Measurements from ENCODE around the gene JHY. TPM values are rescaled to one million over a fixed set of nuclear protein-coding genes. Genes with fewer than 3 reads are reported as not detected.
"Not testable (repeated sequence)": the region's sequence is repeated elsewhere in the genome, so short reads cannot be mapped to it uniquely, and the experiment has no call there.

JHY gene
- total and polyA plus RNA-seq, 2 of the 8 experiments (the other 6 are each of a cell fraction or from before 2014, with no cell fraction given), result 0.29 to 0.91 TPM

- H2AFZ ChIP-seq (ENCODE audit: low read length); H3K79me1 ChIP-seq (ENCODE audit: low read depth, low read length); H3K4me1 ChIP-seq (replicated peaks in 1 of 4; ENCODE audit: control insufficient read depth in 3 of 4, insufficient read depth in 4 of 4, low read length in 3 of 4); H3K27ac ChIP-seq (ENCODE audit: low read depth, low read length); H4K8ac ChIP-seq (ENCODE audit: extremely low read depth, insufficient read depth, low read length); H2BK5ac ChIP-seq (ENCODE audit: low read depth, low read length); H3K23ac ChIP-seq (ENCODE audit: insufficient read length); H4K20me1 ChIP-seq (replicated peaks in 1 of 2; ENCODE audit: control insufficient read depth in 1 of 2, insufficient read depth in 2 of 2, low read length in 2 of 2); H3K14ac ChIP-seq (ENCODE audit: insufficient read length); H3K9ac ChIP-seq (replicated peaks in 1 of 4; ENCODE audit: extremely low read depth in 1 of 4, low read depth in 3 of 4, low read length in 3 of 4); H3K18ac ChIP-seq (ENCODE audit: extremely low read depth, low read length); H4K5ac ChIP-seq (ENCODE audit: insufficient read length, low read depth, low read length); DNase-seq (ENCODE audit: low read depth in 1 of 2, low spot score in 2 of 2); H3K36me3 ChIP-seq (ENCODE audit: control insufficient read depth in 2 of 4, insufficient read depth in 4 of 4, low read length in 3 of 4); H3K27me3 ChIP-seq (replicated peaks in 1 of 4; ENCODE audit: control insufficient read depth in 3 of 4, extremely low read depth in 1 of 4, insufficient read depth in 3 of 4, low read length in 3 of 4); H4K91ac ChIP-seq (replicated peaks; ENCODE audit: insufficient read length, low read length); H2AK5ac ChIP-seq (ENCODE audit: low read depth, low read length); H2BK15ac ChIP-seq (ENCODE audit: low read length); H3K4ac ChIP-seq (replicated peaks; ENCODE audit: insufficient read length, low read depth, low read length); FAIRE-seq; H3K4me2 ChIP-seq (ENCODE audit: insufficient read depth in 1 of 2, low read depth in 2 of 2, low read length in 2 of 2); H3K4me3 ChIP-seq (ENCODE audit: extremely low read depth in 1 of 4, insufficient read depth in 2 of 4, low read depth in 3 of 4, low read length in 4 of 4); H2BK120ac ChIP-seq (replicated peaks; ENCODE audit: low read depth, low read length); H3K23me2 ChIP-seq (ENCODE audit: low read depth, low read length); H3K56ac ChIP-seq (replicated peaks; ENCODE audit: insufficient read length, low read depth, low read length); H3K79me2 ChIP-seq (ENCODE audit: control insufficient read depth in 1 of 2, insufficient read depth in 2 of 2, low read length in 2 of 2); H2BK12ac ChIP-seq (ENCODE audit: low read depth, low read length); H2BK20ac ChIP-seq (ENCODE audit: low read length); H3K9me3 ChIP-seq (ENCODE audit: insufficient read depth in 2 of 2, low read depth in 1 of 2, low read length in 1 of 2): not testable (repeated sequence)
- WGBS, 2 experiments (ENCODE audit: extremely low coverage in 1 of 2, insufficient coverage in 1 of 2, insufficient read length in 1 of 2, insufficient replicate concordance in 2 of 2, low coverage in 1 of 2, low lambda C conversion rate in 2 of 2, missing lambda C conversion rate in 1 of 2), result 67 to 100% methylated on average over 1 of the region's 1 CpG
- ChIA-PET POLR2A (ENCODE audit: partially characterized antibody) (interaction anchor here (0.8 to 1.3 kb wide), 2 partner anchors 191 to 199 kb away, joined by 3 to 11 read pairs; partner anchors contain the start of gene HSPA8), CTCF (ENCODE audit: partially characterized antibody) (interaction anchor here (0.6 to 13.0 kb wide), 35 partner anchors 9 to 1801 kb away, joined by 3 to 145 read pairs (median 5); partner anchors contain the start of gene CRTAM)
Measured at GRCh38 chr11:122863154-122863553, 19.4 kb upstream of the JHY start.

Measured in H1 (cell line).